Aorta (tissue), 5 donors: Measurements from ENCODE around the gene ALPG. TPM values are rescaled to one million over a fixed set of nuclear protein-coding genes. Genes with fewer than 3 reads are reported as not detected.

Experiments
- ATAC-seq: fragments of 200-7000 bp; cut with Tn5 transposase; one replicate; pipeline ENCODE4 v1.9.1; 2022; ENCODE audit warnings: moderate library complexity; ENCODE audit not compliant: low FRiP score
- DNase-seq, 2 donors: peaks; one replicate each; pipeline ENCODE4 v3.0.0-alpha.2; 2020
- H3K27ac ChIP-seq, 2 donors: one replicate each; pipeline ENCODE4 v1.5.1; 2013; ENCODE audit warnings: low read length in 2 of 2, mild to moderate bottlenecking in 2 of 2, moderate library complexity in 2 of 2, control low read depth in 1 of 2, inconsistent platforms in 1 of 2, low read depth in 1 of 2
- H3K27me3 ChIP-seq, 2 donors: one replicate each; pipeline ENCODE4 v1.6.1; 2013; ENCODE audit warnings: control low read depth in 1 of 2, low read length in 1 of 2, mild to moderate bottlenecking in 1 of 2, moderate library complexity in 1 of 2; ENCODE audit not compliant: insufficient read depth in 2 of 2, control insufficient read depth in 1 of 2
- H3K36me3 ChIP-seq, 2 donors: one replicate each; pipeline ENCODE4 v1.6.1; 2013; ENCODE audit warnings: control low read depth in 1 of 2, low read length in 1 of 2, mild to moderate bottlenecking in 1 of 2; ENCODE audit not compliant: insufficient read depth in 2 of 2, control insufficient read depth in 1 of 2
- H3K4me1 ChIP-seq, 2 donors: one replicate each; pipeline ENCODE4 v1.6.1; 2013; ENCODE audit warnings: low read length in 2 of 2, control low read depth in 1 of 2, mild to moderate bottlenecking in 1 of 2, moderate library complexity in 1 of 2; ENCODE audit not compliant: insufficient read depth in 2 of 2, control insufficient read depth in 1 of 2
- H3K4me3 ChIP-seq, 2 donors: one replicate each; pipeline ENCODE4 v1.5.1; 2013; ENCODE audit warnings: low read length in 2 of 2, control low read depth in 1 of 2, mild to moderate bottlenecking in 1 of 2
- H3K9me3 ChIP-seq: one replicate; pipeline ENCODE4 v1.6.1; 2013; ENCODE audit warnings: mild to moderate bottlenecking, low read length; ENCODE audit not compliant: control insufficient read depth
- WGBS, 2 donors: extraction: QIAGEN DNeasy Blood & Tissue Kit; methylation state at CpG; one replicate each; pipeline ENCODE4 v1.1.7; 2013; 5-methylcytosine and 5-hydroxymethylcytosine counted together
- intact Hi-C, 2 donors: fragments of 100-400 bp; cut with DNase I; formaldehyde crosslinking; loops; one replicate each; pipeline versions ENCODE4 v1.14.2 to v1.15.0; 2022
- polyA plus RNA-seq, 2 donors: library from polyadenylated mRNA; stranded (reverse); fragments of 200-250 nt; gene quantifications; one replicate each; pipeline ENCODE4 v1.2.3, GENCODE V29; 2013
- total RNA-seq, 2 donors: library from RNA; stranded (reverse); fragmentation: NEBNext Ultra II Directional; extraction: Animal tissue kit (Norgen Biotek cat#: 25700); gene quantifications; one replicate each; pipeline ENCODE4 v1.2.1, GENCODE V29; 2021
- donor health status: healthy with polysubstance abuse.
- donor health status: Bipolar disorder and iron deficiency.
- donor health status: DM: no; HTN: no; CAD: no.
- donor health status: DM: no; HTN: no; CAD: no.
- donor health status: DM: yes; HTN: yes; CAD: no.

The ALPG gene
- total and polyA plus RNA-seq, 4 donors: not detected

- 83% methylated on average over 14 of the region's 14 CpGs for WGBS, 2 donors
- H3K4me3 ChIP-seq: no peak within 1 kb of the TSS
- ATAC-seq: no peak
- H3K27me3 ChIP-seq: no peaks in the 10 kb centered on the region
- no peak within 1 kb of the TSS for H3K27ac ChIP-seq
- H3K36me3 ChIP-seq: no peaks in the 10 kb centered on the region
- H3K4me1 ChIP-seq: no peaks in the 10 kb centered on the region
- peak in 1 of 2 donors; percentile 45 for DNase-seq
- intact Hi-C loops: no loop called here
- H3K9me3 ChIP-seq: no peaks in the 10 kb centered on the region
These were observed 49.0 kb downstream of the ALPG start, which contains the start of gene ALPI for GRCh38 chr2:232455426-232456255. Gene ALPI, plus strand, starts transcription at chr2:232456153. Its CDS starts 47 bp downstream, at chr2:232456200.

- Histone ChIP-seq H3K9me3 (no peaks in the 10 kb centered on the region), H3K4me1 (no peaks in the 10 kb centered on the region), H3K27me3 (no peaks in the 10 kb centered on the region), H3K36me3 (no peaks in the 10 kb centered on the region), H3K27ac (no peak overlapping the region), H3K4me3 (no peak overlapping the region)
- DNase-seq (peak in 1 of 2 donors; percentile 45), ATAC-seq (no peak)
- WGBS, 2 donors: 92% methylated on average over 27 of the region's 27 CpGs
- intact Hi-C loops: no loop called here
These were observed 49.9 kb downstream of the ALPG start for GRCh38 chr2:232456296-232457120.

- Histone ChIP-seq H3K4me1 (no peaks in the 10 kb centered on the region), H3K27ac (no peak overlapping the region), H3K36me3 (no peaks in the 10 kb centered on the region), H3K9me3 (no peaks in the 10 kb centered on the region), H3K4me3 (no peak overlapping the region), H3K27me3 (no peaks in the 10 kb centered on the region)
- 83% methylated on average over 21 of the region's 21 CpGs for WGBS, 2 donors
- intact Hi-C loops: no loop called here
- ATAC-seq (no peak), DNase-seq (peak in 1 of 2 donors; percentile 67)
These were observed 50.7 kb downstream of the ALPG start for GRCh38 chr2:232457121-232458011.

GRCh38 chr2:232458051-232458660 is 51.5 kb downstream of the ALPG start:
- ATAC-seq: no peak
- 88 to 89% methylated on average over 23 to 25 of the region's 25 CpGs for WGBS, 2 donors

GRCh38 chr2:232458661-232459418 is 52.2 kb downstream of the ALPG start:
- Histone ChIP-seq H3K27ac (no peak overlapping the region), H3K4me3 (no peak overlapping the region), H3K27me3 (no peaks in the 10 kb centered on the region), H3K4me1 (no peaks in the 10 kb centered on the region), H3K36me3 (no peaks in the 10 kb centered on the region), H3K9me3 (no peaks in the 10 kb centered on the region)
- intact Hi-C loops: no loop called here
- DNase-seq (peak in 1 of 2 donors; percentile 72), ATAC-seq (no peak)
- 46 to 47% methylated on average over 48 to 56 of the region's 56 CpGs for WGBS, 2 donors

More at GRCh38 chr2:232458051-232458660, 51.5 kb downstream of the ALPG start:
- Histone ChIP-seq H3K9me3 (no peaks in the 10 kb centered on the region), H3K4me1 (no peaks in the 10 kb centered on the region), H3K36me3 (no peaks in the 10 kb centered on the region), H3K27ac (no peak overlapping the region), H3K27me3 (no peaks in the 10 kb centered on the region), H3K4me3 (no peak overlapping the region)
- intact Hi-C loops: no loop called here
- DNase-seq: peak in 1 of 2 donors; percentile 64

GRCh38 chr2:232459419-232460035 is 52.9 kb downstream of the ALPG start:
- ATAC-seq (peak; percentile 9), DNase-seq (peak in 1 of 2 donors; percentile 62)
- Histone ChIP-seq H3K27me3 (no peaks in the 10 kb centered on the region), H3K36me3 (no peaks in the 10 kb centered on the region), H3K27ac (no peak overlapping the region), H3K4me1 (no peaks in the 10 kb centered on the region), H3K9me3 (no peaks in the 10 kb centered on the region), H3K4me3 (no peak overlapping the region)
- intact Hi-C loops: no loop called here
- WGBS, 2 donors: 81 to 84% methylated on average over 11 of the region's 11 CpGs

GRCh38 chr2:232460171-232460570 is 53.5 kb downstream of the ALPG start:
- peak in 1 of 2 donors; percentile 45 for DNase-seq

More at GRCh38 chr2:232460171-232460570, 53.5 kb downstream of the ALPG start:
- 67 to 69% methylated on average over 2 of the region's 2 CpGs for WGBS, 2 donors
- no peak for ATAC-seq
- Histone ChIP-seq H3K4me3 (no peak overlapping the region), H3K9me3 (no peaks in the 10 kb centered on the region), H3K36me3 (no peaks in the 10 kb centered on the region), H3K27ac (no peak overlapping the region), H3K4me1 (no peaks in the 10 kb centered on the region), H3K27me3 (no peaks in the 10 kb centered on the region)
- intact Hi-C loops: no loop called here
